Spleen (tissue), 11 donors: ENCODE data around the gene ASPA. TPM values are rescaled to one million over a fixed set of nuclear protein-coding genes. Genes with fewer than 3 reads are reported as not detected.
"Not testable (repeated sequence)": the region's sequence is repeated elsewhere in the genome, so short reads cannot be mapped to it uniquely, and the experiment has no call there.

Source experiments
- DNase-seq: peaks from one replicate; pipeline ENCODE4 v3.0.0-alpha.2; 2020
- H3K27ac ChIP-seq, 8 donors: fragments of 200-600 bp; sonication (generic) in 7 of 8; 1 replicate in 4 of 8; 2 replicates in 4 of 8; pipeline versions ENCODE4 v1.5.0 to v1.8.0; 2016 to 2021; ENCODE audit warnings: inconsistent platforms in 4 of 8, mild to moderate bottlenecking in 4 of 8, moderate library complexity in 1 of 8
- H3K27me3 ChIP-seq, 7 donors: fragments of 200-600 bp; sonication (generic) in 6 of 7; replicated peaks in 1 of 7; 1 replicate in 4 of 7; 2 replicates in 3 of 7; pipeline versions ENCODE4 v1.5.0 to v1.8.0; 2016 to 2021; ENCODE audit warnings: inconsistent platforms in 3 of 7, mild to moderate bottlenecking in 1 of 7
- H3K36me3 ChIP-seq, 6 donors: fragments of 200-600 bp; sonication (generic) in 5 of 6; 1 replicate in 4 of 6; 2 replicates in 2 of 6; pipeline versions ENCODE4 v1.5.0 to v1.8.0; 2016 to 2021; ENCODE audit warnings: inconsistent platforms in 2 of 6
- H3K4me1 ChIP-seq, 6 donors: fragments of 200-600 bp; sonication (generic) in 5 of 6; 1 replicate in 3 of 6; 2 replicates in 3 of 6; pipeline versions ENCODE4 v1.5.0 to v1.8.0; 2016 to 2021; ENCODE audit warnings: inconsistent platforms in 3 of 6
- H3K4me3 ChIP-seq, 8 donors: fragments of 200-600 bp; sonication (generic) in 7 of 8; 1 replicate in 4 of 8; 2 replicates in 4 of 8; pipeline versions ENCODE4 v1.5.0 to v1.8.0; 2016 to 2021; ENCODE audit warnings: inconsistent platforms in 4 of 8, mild to moderate bottlenecking in 4 of 8, moderate library complexity in 2 of 8
- H3K9me3 ChIP-seq, 8 donors: fragments of 200-600 bp; sonication (generic) in 7 of 8; 1 replicate in 4 of 8; 2 replicates in 4 of 8; pipeline versions ENCODE4 v1.5.0 to v1.8.0; 2016 to 2021; ENCODE audit warnings: inconsistent platforms in 4 of 8
- POLR2A ChIP-seq, 3 donors: fragments of 450-650 bp; IDR thresholded peaks; one replicate each; pipeline ENCODE4 v1.5.1; 2017; ENCODE audit warnings: antibody characterized with exemption in 3 of 3, mild to moderate bottlenecking in 1 of 3
- POLR2AphosphoS5 ChIP-seq, 3 donors: sonication (generic); formaldehyde crosslinking; IDR thresholded peaks; one replicate each; pipeline ENCODE4 v1.5.1; 2017; ENCODE audit warnings: antibody characterized with exemption in 3 of 3
- WGBS, 5 donors: extraction: QIAGEN DNeasy Blood & Tissue Kit in 3 of 5; methylation state at CpG; one replicate each; pipeline versions ENCODE4 v1.1.5 to v1.1.7; 2013 to 2018; 5-methylcytosine and 5-hydroxymethylcytosine counted together
- intact Hi-C: fragments of 100-400 bp; cut with DNase I; formaldehyde crosslinking; loops from one replicate; pipeline ENCODE4 v1.15.0; 2023; ENCODE audit warnings: low total_unique reads
- polyA plus RNA-seq, 3 donors: library from polyadenylated mRNA; stranded (reverse); fragments of 200-250 nt; gene quantifications; one replicate each; pipeline ENCODE4 v1.2.1, GENCODE V29; 2013
- total RNA-seq, 7 donors: library from RNA; depleted of rRNA in 3 of 7; stranded (reverse); fragments of >200 nt in 3 of 7; fragmentation: NEBNext Ultra II Directional in 4 of 7; extraction: Animal tissue kit (Norgen Biotek cat#: 25700) in 4 of 7; gene quantifications; one replicate each; pipeline versions ENCODE4 v1.1.0 to v1.2.1, GENCODE V29; 2016 to 2021
- TF ChIP-seq, protein P1 (sequence below), 11 experiments: fragments of 200-600 bp in 7 of 11; fragments of 450-650 bp in 4 of 11; sonication (generic) in 4 of 11; IDR thresholded peaks in 8 of 11; conservative IDR thresholded peaks in 3 of 11; 1 replicate in 7 of 11; 2 replicates in 4 of 11; pipeline versions ENCODE4 v1.4.0 to v1.8.0; 2016 to 2021; ENCODE audit warnings: antibody characterized with exemption in 11 of 11, inconsistent platforms in 4 of 11, mild to moderate bottlenecking in 1 of 11
- donor health status: healthy with polysubstance abuse.
- donor health status: DM: no; HTN: no; CAD: no; lungs with moderate emphysema.
- donor health status: DM: no; HTN: no; CAD: no.
- donor health status: Bipolar disorder and iron deficiency.
- donor health status: healthy.
- donor health status: DM: no; HTN: no; CAD: no.
- donor health status: DM: yes; HTN: yes; CAD: no.

The ASPA gene
- total and polyA plus RNA-seq, 10 donors = 0.86 to 10.8 (median 4.6) TPM

DNA sequence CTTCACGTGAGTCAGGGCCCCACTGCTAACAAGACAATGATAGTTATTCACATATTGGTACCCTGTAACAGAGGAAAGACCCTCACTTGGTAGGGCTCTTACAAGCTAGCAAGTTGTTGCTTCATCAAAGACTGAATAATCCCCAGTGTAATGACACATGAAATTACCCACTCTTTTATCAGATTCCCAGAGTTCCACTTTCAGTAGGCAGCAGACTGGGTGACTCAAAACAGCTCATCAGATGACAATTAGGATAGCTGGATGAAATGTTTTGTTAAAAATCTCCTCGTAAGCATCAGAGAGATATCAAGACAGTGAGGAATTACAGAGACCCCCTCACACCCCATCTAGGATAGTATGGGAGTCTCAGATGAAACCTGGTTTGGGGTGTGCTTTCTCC is 35.3 kb upstream of the ASPA start:
- WGBS, 5 donors = 68 to 77% (median 74%) methylated on average over 2 of the region's 2 CpGs
- Histone ChIP-seq H3K36me3 (no peaks in the 10 kb centered on the region), H3K4me3 (no peak overlapping the region), H3K27me3 (peaks cover 0 to 31% (median 0%) of the 10 kb centered on the region in 7 donors), H3K27ac (no peak overlapping the region), H3K4me1 (no peaks in the 10 kb centered on the region), H3K9me3 (no peaks in the 10 kb centered on the region)
- no peak for DNase-seq
- intact Hi-C loops = no loop called here
- TF ChIP-seq POLR2AphosphoS5 (IDR thresholded peaks at IDR 0.05) (no peak), POLR2A (IDR thresholded peaks at IDR 0.05) (no peak)
- TF ChIP-seq, protein P1, sequence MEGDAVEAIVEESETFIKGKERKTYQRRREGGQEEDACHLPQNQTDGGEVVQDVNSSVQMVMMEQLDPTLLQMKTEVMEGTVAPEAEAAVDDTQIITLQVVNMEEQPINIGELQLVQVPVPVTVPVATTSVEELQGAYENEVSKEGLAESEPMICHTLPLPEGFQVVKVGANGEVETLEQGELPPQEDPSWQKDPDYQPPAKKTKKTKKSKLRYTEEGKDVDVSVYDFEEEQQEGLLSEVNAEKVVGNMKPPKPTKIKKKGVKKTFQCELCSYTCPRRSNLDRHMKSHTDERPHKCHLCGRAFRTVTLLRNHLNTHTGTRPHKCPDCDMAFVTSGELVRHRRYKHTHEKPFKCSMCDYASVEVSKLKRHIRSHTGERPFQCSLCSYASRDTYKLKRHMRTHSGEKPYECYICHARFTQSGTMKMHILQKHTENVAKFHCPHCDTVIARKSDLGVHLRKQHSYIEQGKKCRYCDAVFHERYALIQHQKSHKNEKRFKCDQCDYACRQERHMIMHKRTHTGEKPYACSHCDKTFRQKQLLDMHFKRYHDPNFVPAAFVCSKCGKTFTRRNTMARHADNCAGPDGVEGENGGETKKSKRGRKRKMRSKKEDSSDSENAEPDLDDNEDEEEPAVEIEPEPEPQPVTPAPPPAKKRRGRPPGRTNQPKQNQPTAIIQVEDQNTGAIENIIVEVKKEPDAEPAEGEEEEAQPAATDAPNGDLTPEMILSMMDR (IDR thresholded peaks at IDR 0.05 in 8 of 11, conservative IDR thresholded peaks at IDR 0.05 in 3 of 11) = no peak

DNA sequence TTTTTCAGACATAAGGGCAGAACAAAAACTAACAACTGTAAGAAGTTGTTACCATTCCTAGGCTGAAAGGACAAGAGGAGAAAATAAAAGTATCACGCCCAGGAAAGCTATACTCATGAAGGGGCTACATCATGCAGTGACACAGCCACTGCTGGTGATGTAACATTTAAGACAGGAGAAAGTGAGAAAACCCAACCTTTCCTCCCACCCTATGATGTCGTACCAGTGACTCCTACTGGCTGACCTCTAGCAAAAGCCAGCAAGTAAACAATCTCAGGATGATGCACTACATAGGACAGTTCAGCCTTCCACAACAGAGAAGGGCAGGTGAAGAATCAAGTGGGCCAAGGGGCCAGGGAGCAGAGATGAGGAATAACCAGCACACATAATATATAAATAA is 28.2 kb upstream of the ASPA start:
- TF ChIP-seq POLR2AphosphoS5 (IDR thresholded peaks at IDR 0.05) = no peak
- TF ChIP-seq, protein P1 (IDR thresholded peaks at IDR 0.05 in 8 of 11, conservative IDR thresholded peaks at IDR 0.05 in 3 of 11) = no peak
- no peak for TF ChIP-seq POLR2A (IDR thresholded peaks at IDR 0.05)

DNA sequence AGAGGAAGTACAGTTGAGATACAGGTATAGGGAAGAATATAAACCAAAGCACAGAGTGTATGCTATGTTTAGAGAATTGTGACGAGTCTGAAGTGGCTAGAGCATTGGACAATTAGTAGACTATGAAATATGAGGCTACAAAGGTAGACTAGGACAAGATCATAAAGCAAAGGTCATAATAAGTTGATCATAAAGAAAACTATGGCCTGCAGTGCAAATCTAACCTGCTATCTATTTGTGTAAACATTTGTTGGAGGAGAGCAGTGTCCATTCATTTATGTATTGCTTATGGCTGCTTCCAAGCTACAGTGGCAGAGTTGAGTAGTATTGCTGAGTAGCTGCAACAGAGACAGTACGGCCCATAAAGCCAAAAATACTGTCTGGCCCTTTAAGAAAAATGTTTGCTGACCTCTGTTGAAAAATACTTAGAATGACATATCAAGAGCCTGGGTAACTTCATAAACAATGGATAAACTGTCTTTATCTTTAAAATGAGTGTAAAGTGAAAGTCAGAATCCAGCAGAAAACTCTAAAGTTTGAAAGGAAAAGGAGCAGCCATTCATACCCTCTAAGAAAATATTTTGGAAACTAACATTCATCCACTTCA is 27.6 kb upstream of the ASPA start:
- Histone ChIP-seq H3K27me3 (peaks cover 0 to 7% (median 0%) of the 10 kb centered on the region in 7 donors), H3K4me1 (no peaks in the 10 kb centered on the region), H3K4me3 (no peak overlapping the region), H3K9me3 (no peaks in the 10 kb centered on the region), H3K36me3 (no peaks in the 10 kb centered on the region), H3K27ac (no peak overlapping the region)
- 40 to 58% (median 46%) methylated on average over 2 of the region's 2 CpGs for WGBS, 5 donors
- no peak for TF ChIP-seq POLR2A (IDR thresholded peaks at IDR 0.05)
- no peak for TF ChIP-seq POLR2AphosphoS5 (IDR thresholded peaks at IDR 0.05)
- TF ChIP-seq, protein P1 (IDR thresholded peaks at IDR 0.05 in 8 of 11, conservative IDR thresholded peaks at IDR 0.05 in 3 of 11) = no peak
- intact Hi-C loops = no loop called here
- DNase-seq = no peak

More for the DNA sequence above, 28.2 kb upstream of the ASPA start:
- intact Hi-C loops = no loop called here
- H3K4me3 ChIP-seq = no peak overlapping the region
- H3K36me3 ChIP-seq = no peaks in the 10 kb centered on the region
- no peak overlapping the region for H3K27ac ChIP-seq
- H3K9me3 ChIP-seq = no peaks in the 10 kb centered on the region
- WGBS, 5 donors = 28 to 38% (median 36%) methylated on average over 2 of the region's 2 CpGs
- H3K27me3 ChIP-seq = peaks cover 0 to 7% (median 0%) of the 10 kb centered on the region in 7 donors
- DNase-seq = no peak
- H3K4me1 ChIP-seq = no peaks in the 10 kb centered on the region

DNA sequence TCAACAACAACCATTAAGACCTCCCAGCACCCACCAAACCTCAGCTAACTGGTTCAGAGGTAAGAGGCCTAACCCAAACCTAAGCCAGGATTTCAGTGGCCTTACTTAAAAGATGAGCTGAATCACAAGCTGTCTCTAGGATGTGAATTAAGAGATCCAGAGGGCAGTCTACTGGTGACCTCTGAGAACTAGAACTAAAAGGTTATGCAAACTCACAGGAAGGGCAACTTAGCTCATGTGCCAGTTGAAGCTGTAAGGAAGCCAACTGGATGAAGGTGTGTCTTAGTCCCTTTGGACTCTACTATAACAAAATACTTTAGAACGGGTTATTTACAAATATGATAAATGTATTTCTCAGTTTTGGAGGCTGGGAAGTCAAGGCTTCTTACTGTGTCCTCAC is 9.4 kb upstream of the ASPA start:
- H3K36me3 ChIP-seq, H3K4me3 ChIP-seq, H3K27ac ChIP-seq, intact Hi-C loops, DNase-seq, H3K4me1 ChIP-seq, H3K9me3 ChIP-seq, H3K27me3 ChIP-seq: not testable (repeated sequence)
- 63 to 92% (median 80%) methylated on average over 1 of the region's 1 CpG for WGBS, 5 donors
